ENCODE results near the gene NOTCH2. TPM values are rescaled to one million over a fixed set of nuclear protein-coding genes. Genes with fewer than 3 reads are reported as not detected.
A peak's percentile ranks its signal among the peaks of the same experiment; 100 is the strongest.

The NOTCH2 gene
- total RNA-seq, 2 donors from 2014 or later = 44.7 to 45.0 TPM

DNA sequence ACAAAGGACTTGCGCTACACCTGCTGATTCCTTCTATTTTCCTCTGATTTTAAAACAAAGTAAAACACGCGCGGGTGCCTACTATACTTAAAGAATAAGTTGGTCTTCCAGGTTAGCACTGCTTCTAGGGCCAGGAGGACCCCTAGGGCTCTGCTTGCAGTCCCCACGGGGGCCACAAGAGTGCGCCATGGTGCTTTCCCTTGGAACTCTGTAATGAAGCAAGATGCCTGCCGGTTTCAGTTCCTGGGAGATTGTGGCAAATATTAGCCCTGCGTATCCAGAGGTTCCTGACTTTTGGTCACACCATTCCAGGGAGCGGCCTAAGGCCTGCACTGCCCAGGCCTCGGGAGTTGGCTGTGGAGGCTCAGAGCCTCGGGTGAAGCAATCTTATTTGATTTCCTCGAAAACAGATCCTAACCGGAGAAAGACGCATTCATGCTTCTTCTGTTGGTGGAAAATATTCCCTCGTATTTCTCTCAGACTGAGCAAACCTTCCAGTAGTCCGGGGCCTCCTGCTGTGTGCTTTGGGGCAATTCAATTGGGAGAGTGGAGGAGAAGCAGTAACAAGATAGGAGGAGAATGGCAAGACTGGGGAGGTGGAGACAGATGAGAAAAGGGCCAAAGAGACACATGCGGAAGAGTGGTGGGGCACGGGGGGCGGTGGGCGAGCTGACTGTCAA is 198.4 kb downstream of the NOTCH2 start:
- peak; percentile 74 for DNase-seq
- intact Hi-C loops (cut with DNase I) = no loop called here
- ATAC-seq = peak; percentile 74 to 86

DNA sequence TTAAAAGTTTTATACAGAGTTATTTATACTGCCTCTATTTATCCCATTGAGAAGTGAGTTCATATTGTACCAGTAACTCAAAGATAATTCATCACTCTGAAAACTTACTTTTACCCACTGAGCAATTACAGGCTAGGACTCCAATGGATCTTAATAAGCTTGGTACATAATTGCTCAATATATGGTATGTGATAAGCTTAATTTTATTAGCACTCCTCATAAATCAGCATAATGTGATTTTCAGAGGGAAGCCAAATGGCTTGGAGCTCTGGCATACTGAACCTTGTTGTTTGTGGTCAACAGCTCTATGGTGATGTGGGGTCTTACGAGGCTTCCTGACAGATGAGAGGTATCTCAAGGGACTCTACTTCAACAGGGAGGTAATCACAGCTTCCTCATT is 199.5 kb downstream of the NOTCH2 start:
- DNase-seq (no peak), ATAC-seq (no peak)
- intact Hi-C loops (cut with DNase I) = no loop called here

DNA sequence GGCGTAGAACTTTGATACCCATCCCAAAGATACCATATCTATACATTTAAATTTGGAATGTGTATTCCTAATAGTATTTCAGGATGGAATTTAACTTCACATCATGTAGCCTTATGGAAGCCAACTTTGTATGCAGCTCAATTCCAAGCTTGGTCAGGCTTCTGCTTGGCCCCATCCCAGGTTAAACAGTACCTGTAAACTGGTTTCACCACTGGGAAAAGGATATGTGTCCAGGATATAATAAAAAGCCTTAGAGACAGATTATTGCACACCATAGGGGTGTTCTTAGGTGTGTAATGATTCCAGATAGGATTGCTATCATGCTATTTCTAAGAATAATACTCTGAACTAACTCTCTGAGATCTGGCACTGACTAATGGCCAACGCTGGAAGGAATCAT is 201.3 kb downstream of the NOTCH2 start:
- ATAC-seq = no peak
- intact Hi-C loops (cut with DNase I) = no loop called here

DNA sequence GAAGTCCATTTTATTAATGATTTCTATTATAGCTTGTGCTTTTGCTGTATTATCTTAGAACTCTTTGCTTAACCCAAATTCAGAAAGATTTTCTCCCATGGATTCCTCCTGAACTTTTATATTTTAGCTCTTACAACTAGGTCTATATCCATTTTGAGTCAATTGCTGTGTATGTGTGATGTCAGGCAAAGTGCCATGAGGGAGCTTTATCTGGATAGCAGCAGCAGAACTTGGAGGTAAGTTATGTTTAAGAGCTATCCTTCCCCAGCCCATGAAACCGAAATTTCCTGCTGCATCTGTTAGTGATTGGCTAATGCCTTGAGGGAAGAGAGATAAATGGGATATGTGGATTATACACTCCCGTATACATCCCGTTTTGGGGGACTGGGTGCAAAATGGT is 203.0 kb downstream of the NOTCH2 start:
- intact Hi-C loops (cut with DNase I) = no loop called here
- no peak for DNase-seq
- no peak for ATAC-seq

More for the DNA sequence above, 201.3 kb downstream of the NOTCH2 start:
- DNase-seq = no peak

DNA sequence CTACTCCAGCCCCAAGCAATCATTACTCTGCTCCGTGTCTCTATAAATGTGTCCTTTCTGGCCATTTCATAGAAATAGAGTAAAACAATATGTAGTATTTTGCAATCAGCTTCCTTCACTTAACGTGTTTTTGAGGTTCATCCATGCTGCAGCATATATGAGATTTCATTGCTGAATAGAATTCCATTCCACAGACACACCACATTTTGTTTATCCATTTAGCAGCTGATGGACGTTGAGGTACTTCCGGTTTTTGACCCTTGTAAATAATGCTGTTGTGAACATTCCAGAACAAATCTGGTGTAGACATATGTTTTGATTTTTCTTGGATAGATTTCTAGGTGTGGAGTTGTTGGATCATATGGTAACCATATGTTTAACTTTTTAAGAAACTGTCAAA is 203.8 kb downstream of the NOTCH2 start:
- DNase-seq = no peak
- intact Hi-C loops (cut with DNase I) = no loop called here
- no peak for ATAC-seq

DNA sequence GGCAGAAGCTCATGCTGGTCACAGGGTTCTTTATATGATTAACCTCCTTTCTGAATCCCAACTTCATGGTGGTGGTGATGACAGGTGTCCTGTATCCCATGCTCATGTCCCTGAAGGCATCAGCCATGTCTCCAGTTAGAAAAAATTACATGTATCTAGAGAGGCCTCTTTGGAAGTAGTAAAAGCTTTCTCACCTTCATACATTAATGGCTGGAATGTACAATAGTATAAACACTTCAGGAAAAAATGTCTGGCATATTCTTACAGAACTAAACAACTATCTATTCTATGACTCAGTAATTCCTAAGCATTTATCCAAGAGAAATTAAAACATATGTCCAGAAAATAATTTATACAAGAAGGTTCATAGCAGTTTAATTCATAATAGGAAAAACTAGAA is 207.2 kb downstream of the NOTCH2 start:
- no peak for DNase-seq
- intact Hi-C loops (cut with DNase I) = no loop called here

More for the DNA sequence above, 207.2 kb downstream of the NOTCH2 start:
- ATAC-seq = no peak

Other genes with a start within 250 kb of the NOTCH2 start
- not detected for gene ADAM30, start 173.1 kb downstream of the NOTCH2 start, total RNA-seq
- 10 to 100 TPM; 18.5 to 23.7 TPM for gene SEC22B, start 106.9 kb upstream of the NOTCH2 start, total RNA-seq

Measured in left cardiac atrium (tissue), 4 donors.